Muscle of back (tissue), 11 donors: ENCODE results near the gene MYH9. TPM values are rescaled to one million over a fixed set of nuclear protein-coding genes. Genes with fewer than 3 reads are reported as not detected.
A peak's percentile ranks its signal among the peaks of the same experiment; 100 is the strongest.

Experiments
- DNase-seq, 3 donors: peaks; one replicate each; pipeline versions ENCODE4 v3.0.0 to v3.0.0-alpha.2; 2013
- polyA plus RNA-seq, 10 donors: library from polyadenylated mRNA; unstranded; fragments of 120-200 nt; gene quantifications; one replicate each; pipeline ENCODE4 v1.2.1, GENCODE V29; 2013; ENCODE audit not compliant: insufficient read length in 10 of 10

MYH9 gene
- polyA plus RNA-seq, 10 donors, result 89.8 to 154 (median 103) TPM

DNA sequence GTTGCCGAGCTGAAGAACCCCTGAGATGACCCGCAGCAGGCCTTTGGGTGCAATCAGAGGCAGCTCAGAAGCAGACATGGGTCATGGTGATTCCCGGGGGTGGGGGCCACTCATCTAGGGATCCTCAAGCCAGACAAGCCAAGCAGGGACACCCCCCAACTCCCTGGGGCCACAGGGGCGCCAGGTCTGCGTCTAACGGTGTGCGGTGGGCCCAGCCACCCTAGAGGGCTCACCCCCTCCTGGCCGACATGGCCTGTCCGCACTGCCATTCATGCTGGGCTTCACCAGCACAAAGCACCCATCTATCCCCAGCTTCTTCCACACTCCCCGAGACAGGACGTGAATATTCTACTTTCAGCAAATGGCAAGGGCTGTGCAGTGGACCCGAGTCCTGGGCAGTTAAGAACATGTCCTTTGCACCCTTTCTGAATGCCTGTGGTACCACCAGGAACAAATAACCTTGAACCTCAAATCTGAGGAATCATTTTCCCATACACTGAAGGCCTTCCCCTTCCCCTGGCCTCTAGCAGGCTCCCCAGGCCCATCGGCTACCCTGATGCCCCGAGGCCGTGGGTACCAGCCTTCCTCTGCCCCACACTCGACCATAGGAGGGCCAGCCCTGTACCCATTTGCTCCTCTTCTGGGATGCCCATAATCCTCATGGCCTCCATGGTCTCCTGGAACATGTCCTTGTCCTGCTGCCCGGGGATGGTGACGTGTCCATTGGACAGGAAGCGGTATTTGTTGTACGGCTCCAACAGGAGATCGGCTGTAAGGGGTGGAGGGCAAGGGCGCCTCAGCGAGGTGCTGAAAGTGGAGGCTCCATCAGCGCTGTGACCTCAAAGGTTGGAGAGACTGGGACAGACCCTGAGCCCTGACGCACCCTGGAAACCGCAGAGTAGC is 67.9 kb downstream of the MYH9 start:
- DNase-seq, result no peak

GRCh38 chr22:36318442-36318841 is 69.3 kb downstream of the MYH9 start:
- no peak for DNase-seq

GRCh38 chr22:36317658-36318271 is 70.0 kb downstream of the MYH9 start:
- DNase-seq, result peak in 1 of 3 donors; percentile 49

DNA sequence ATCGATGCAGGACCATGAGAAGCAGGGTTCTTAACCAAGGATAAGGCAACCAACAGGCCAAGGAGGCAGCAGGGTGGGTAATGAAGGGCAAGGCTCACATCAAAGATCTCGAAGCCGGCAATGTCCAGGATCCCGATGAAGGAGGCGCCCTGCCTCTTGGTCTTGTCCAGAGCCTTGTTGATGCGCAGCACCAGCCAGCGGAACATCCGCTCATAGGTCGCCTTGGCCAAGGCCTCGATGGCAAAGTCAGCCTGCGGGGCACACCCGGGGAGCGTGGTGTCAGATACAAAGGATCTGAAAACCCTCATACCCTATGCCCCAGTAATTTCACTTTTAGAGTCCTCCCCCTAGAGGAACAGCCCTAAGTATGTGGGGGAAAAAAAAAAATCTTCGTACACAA is 71.3 kb downstream of the MYH9 start:
- no peak for DNase-seq

DNA sequence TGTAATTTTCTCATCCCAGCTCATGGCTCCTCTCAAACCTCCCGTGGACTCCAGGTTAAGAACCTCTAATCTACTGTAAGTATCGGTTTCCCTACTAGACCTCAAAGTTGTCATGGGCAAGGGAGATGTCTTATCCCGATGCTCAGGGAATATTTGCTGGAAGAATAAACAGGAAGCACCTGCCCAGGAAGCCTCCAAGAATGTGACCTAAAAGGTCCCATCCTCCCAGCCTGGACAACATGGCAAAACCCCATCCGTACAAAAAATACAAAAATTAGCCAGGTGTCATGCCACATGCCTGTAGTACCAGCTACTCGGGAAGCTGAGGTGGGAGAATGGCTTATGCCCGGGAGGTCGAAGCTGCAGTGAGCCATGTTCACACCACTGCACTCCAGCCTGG is 72.4 kb downstream of the MYH9 start:
- DNase-seq, result no peak

DNA sequence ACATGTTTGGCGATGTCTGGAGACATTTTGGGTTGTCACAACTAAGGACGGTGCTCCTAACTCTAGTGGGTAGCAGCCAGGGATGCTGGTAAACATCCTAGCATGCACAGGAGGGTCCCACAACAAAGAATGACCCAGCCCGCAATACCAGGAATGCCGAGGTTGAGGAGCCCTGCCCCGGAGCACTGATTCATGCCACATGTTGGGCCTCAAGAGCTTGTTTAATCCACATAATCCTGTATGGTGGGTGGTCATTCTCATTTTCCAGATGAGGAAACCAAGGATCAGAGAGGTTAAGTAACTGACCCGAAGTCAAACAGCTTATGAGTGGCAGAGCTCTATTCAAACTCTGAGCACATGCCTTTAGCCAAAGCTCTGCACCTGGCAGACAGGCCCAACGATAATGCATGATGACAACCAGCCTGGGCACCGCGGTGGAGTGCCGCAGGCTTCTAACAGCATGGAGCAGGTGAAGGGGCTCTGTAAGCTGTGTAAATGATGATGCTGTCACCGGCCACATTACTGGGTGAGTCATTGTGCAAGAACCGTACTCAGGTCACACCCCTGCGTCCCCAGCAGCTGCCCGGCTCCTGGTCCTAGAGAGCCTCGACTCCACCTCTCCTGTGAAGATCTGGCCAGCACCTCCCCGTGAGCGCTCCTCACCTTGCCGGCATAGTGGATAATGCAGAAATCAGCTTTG is 76.2 kb downstream of the MYH9 start:
- DNase-seq, result no peak

GRCh38 chr22:36308880-36309279 is 78.9 kb downstream of the MYH9 start:
- DNase-seq, result no peak

- DNase-seq, result no peak
Observed at GRCh38 chr22:36306227-36306626, 81.5 kb downstream of the MYH9 start.

DNA sequence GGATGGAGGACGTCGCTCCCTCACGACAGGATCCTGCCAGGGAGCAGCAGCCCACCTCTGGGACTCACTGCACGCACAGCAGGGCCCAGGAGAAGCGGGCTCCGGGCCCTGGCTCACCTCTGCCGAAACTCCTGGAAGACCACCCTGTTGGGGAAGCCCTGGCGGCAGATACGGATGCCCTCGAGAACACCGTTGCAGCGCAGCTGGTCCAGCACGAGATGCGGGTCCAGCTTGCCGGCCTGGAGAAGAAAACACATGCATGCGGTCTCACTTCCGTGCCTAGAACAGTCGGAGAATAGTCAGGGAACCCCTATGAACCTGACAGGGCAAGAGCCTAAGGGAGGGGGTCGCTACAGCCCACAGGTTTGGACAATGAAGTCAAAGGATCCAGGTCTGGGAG is 82.0 kb downstream of the MYH9 start:
- no peak for DNase-seq

- no peak for DNase-seq
Observed at GRCh38 chr22:36304429-36304828, 83.3 kb downstream of the MYH9 start.

DNA sequence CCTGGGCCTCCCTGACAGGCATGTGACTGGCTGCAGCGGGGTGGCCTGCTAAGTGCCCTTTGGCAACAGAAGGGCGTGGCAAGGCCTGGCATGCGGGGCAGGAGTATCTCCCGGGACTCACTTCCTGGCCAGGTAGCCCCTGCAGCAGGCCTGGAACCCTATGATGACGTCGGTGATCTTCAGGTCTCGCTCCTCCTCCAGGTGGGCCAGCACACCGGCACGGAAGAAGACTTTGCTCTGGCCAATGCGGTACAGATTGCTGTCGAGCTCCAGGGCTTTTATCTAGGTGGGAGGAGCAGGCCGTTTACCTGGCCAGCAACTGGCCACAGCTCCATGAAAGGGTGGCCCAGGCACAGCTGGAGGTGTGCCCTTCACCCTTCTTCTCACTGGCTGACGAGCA is 83.9 kb downstream of the MYH9 start:
- no peak for DNase-seq

- DNase-seq, result no peak
Observed at GRCh38 chr22:36303115-36303467, 84.7 kb downstream of the MYH9 start.

DNA sequence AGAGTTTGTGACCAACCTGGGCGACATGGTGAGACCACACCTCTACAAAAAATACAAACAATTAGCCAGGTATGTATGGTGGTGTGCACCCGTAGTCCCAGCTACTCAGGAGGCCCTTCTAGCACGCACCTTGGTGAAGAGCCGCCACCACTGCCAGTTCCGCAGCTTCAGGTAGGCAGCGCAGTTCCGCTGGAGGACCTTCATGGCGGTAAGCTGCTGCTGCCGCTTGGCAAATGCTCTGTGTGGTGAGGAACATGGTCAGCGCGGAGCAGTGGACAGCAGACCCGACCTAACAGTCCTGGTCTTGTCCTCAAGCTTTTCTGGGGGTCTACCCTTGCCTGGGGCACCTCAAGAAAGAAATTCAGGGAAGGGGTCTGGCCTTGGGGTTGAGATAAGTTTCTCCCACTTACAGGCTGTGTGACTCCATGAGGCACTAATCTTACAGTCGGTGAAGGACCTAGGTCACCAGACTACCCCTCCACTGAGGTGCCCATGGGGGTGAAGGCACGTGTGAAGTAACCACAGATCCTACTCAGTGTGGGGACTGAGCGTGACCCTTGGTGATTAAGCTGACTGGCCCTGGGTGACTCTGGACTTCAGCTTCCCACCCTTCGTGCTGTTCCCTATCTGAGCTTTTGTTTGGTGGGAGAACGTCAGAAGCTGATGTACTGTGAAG is 85.2 kb downstream of the MYH9 start:
- no peak for DNase-seq

DNA sequence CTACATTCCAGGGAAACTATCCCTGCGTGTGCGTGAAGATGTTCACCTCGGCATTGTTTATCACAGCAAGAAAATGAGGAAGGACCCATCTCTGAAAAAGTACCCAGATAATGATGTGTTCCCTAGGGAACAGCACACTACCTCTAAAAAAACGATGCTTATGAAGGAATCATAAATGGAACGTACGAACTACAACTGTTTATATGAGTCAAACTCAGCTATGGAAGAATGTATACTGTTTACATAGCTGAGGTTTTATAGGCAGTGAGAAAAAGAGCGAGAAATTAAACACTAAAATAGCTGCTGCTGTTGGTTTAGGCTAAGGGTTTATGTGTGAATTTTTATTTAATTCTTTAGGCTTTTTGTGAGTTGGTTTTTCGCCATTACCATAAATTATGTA is 85.9 kb downstream of the MYH9 start:
- no peak for DNase-seq

- peak in 2 of 3 donors; percentile 71 to 81 for DNase-seq
Observed at GRCh38 chr22:36301384-36301828, 86.4 kb downstream of the MYH9 start.

GRCh38 chr22:36300396-36301212 is 87.2 kb downstream of the MYH9 start:
- no peak for DNase-seq

DNA sequence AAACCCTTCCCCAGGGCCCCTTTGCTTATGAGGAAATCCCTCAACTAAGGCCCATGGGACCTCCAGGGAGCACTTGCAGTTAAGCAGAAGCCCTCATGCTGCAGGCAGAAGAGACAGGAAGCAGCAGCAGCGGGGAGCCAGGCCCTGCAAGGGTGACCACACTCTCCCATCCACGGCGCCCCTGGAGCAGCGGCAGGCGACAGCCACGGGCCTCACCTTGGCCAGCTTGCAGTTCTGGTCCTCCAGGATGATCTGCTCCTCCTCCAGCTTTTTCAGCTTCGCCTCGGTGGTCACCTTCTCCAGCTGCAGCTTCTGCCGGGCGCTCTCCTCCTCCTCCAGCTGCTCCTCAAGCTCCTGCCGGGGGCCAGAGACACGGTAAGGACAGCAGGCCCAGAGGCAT is 87.9 kb downstream of the MYH9 start:
- DNase-seq, result no peak

- DNase-seq, result no peak
Observed at GRCh38 chr22:36299295-36299694, 88.5 kb downstream of the MYH9 start.

DNA sequence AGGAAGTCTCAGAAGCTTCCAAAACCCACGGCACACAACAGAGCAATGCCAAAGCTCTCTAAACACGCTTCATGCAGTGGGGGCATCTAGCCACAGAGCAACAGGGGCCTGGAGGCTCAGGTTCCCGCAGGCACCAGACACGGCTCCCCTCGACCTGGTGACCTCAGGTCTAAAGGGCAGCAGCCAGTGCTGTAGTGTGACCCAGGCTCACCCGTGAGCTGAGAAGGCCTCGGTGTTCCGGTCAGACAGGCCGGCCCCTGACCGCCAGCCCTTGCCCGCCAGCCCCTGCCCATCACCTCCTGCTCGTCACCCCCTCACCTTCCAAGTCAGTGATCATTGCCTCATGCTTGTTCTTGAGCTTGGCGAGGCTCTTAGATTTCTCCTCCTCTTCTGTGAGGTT is 89.2 kb downstream of the MYH9 start:
- no peak for DNase-seq

DNA sequence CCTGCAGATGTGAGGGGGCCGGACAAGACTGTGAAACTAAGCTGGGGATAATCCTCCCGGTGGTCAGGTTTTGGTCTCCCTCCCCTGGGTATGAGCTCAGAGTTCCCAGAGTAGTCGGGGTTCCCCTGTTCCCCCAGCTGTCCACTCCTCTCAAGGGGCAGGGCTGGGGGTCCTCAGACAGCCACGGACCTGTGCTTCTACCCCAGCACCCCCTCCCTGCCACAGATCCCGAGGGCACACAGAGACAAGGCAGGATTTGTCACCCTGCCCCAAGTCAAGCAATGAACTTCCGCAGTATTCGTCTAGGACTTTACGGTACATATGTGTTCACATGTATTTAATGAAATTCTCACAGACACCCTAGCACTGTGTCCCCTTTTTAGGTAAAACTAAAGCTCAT is 89.6 kb downstream of the MYH9 start:
- DNase-seq, result no peak

- no peak for DNase-seq
Observed at GRCh38 chr22:36297568-36297967, 90.2 kb downstream of the MYH9 start.
